ENCODE results near the gene PPT2.
"Not testable (repeated sequence)": the region's sequence is repeated elsewhere in the genome, so short reads cannot be mapped to it uniquely, and the experiment has no call there.

The PPT2 gene

DNA sequence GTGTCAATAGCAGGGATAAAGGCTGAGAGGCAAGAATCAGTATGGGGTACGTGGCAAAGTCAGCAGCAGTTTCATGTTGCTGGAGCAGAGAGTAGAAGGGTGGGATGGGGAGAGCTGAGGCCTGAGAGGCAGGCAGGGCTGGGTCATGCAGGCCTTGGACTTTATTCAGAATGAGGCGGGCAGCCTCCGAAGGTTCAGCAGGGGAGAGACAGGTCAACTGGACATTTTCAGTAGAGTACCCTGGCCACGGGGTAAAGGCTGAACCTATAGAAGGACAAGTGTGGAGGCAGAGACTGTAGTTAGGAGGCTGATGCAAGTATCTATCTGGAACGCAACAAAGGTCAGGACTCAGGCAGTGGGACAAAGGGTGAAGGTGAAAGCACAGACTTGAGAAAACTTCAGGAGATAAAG lies 56.3 kb downstream of the PPT2 start:
- Mint-ChIP-seq H3K4me3 (no peak overlapping the region), H3K27ac (no peak overlapping the region), H3K4me1 (no peaks in the 10 kb centered on the region), H3K36me3 (ENCODE audit: low read depth) (no peaks in the 10 kb centered on the region), H3K27me3 (no peaks in the 10 kb centered on the region), H3K9me3 (no peaks in the 10 kb centered on the region)
- DNase-seq (no peak), ATAC-seq (no peak)

DNA sequence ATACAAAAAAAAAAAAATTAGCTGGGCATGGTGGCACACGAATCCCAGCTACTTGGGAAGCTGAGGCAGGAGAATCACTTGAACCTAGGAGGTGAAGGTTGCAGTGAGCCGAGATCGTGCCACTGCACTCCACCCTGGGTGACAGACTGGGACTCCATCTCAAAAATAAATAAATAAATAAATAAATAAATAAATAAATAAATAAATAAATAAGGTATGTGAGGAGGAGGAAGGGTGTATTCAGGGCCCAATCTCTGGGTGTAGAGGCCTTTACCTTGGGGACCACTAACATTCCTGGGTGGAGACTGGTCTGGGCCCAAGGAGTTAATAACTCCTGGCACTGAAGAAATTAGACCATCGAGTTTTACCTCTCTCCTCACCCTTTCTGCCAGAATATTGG lies 57.5 kb downstream of the PPT2 start:
- not testable (repeated sequence) for DNase-seq, ATAC-seq

DNA sequence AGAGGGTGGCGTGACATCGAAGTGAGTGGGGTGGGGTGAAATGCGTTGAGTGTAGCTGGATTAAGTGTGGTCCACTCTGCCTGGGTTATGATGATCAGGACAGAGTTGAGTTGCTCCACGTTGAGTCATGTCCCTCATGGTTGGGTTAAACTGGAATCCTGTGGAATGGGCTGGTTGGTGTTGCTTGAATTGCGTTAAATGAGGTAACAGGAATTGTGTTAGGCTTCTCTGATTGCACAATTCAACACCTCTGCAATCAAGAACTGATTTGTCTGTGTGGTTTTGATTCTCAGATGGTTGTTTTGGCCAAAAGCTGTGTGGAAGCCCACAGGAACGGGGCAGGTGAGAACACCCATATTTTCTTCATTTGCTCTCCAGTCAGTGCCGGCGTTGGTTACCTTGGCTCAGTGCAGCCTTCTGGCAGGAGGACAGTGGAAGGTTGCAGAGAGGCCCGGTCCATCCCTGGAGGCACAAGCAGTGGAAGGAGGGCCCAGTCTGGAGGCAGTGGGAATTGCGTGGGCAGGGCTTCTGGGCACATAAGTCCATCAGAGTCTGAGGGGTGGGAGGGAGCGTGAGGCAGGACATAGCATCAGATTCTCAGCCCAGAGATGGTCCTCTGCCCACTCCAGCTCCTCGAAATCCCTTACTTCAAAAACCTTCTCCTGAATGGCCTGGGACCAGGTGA lies 58.3 kb downstream of the PPT2 start:
- DNase-seq (no peak), ATAC-seq (no peak)
- no peak overlapping the region for H3K27ac Mint-ChIP-seq
- H3K27me3 Mint-ChIP-seq: no peaks in the 10 kb centered on the region
- no peaks in the 10 kb centered on the region for H3K36me3 Mint-ChIP-seq (ENCODE audit: low read depth)
- H3K4me1 Mint-ChIP-seq: no peaks in the 10 kb centered on the region
- no peak overlapping the region for H3K4me3 Mint-ChIP-seq
- no peaks in the 10 kb centered on the region for H3K9me3 Mint-ChIP-seq

More for the DNA sequence above, 57.5 kb downstream of the PPT2 start:
- H3K4me3 Mint-ChIP-seq; H3K27ac Mint-ChIP-seq; H3K4me1 Mint-ChIP-seq; H3K27me3 Mint-ChIP-seq; H3K36me3 Mint-ChIP-seq (ENCODE audit: low read depth); H3K9me3 Mint-ChIP-seq: not testable (repeated sequence)

Data from activated naive CD8-positive, alpha-beta T cell treated with anti-CD3 and anti-CD28 coated beads, Interleukin-2, amount 50 U/mL, for 24 hours (primary cell).